Nephron (organoid): ENCODE data around the gene CREB3L1.
A peak's percentile ranks its signal among the peaks of the same experiment; 100 is the strongest.

Source experiments
- H3K27ac Mint-ChIP-seq, 3 experiments: 2 replicates each; pipeline ENCODE4 v1.8.0; 2020; ENCODE audit warnings: mixed read lengths in 3 of 3, mild to moderate bottlenecking in 2 of 3, moderate library complexity in 1 of 3
- H3K27me3 Mint-ChIP-seq: 2 replicates; pipeline ENCODE4 v1.8.0; 2021; ENCODE audit warnings: low read depth, mild to moderate bottlenecking, moderate library complexity, mixed read lengths
- H3K36me3 Mint-ChIP-seq: 2 replicates; pipeline ENCODE4 v1.8.0; 2020; ENCODE audit warnings: low read depth, mixed read lengths
- H3K4me1 Mint-ChIP-seq: 2 replicates; pipeline ENCODE4 v1.8.0; 2020; ENCODE audit warnings: mixed read lengths
- H3K4me3 Mint-ChIP-seq, 3 experiments: 2 replicates each; pipeline ENCODE4 v1.8.0; 2020; ENCODE audit warnings: mild to moderate bottlenecking in 3 of 3, mixed read lengths in 3 of 3, moderate library complexity in 2 of 3
- H3K9me3 Mint-ChIP-seq: 2 replicates; pipeline ENCODE4 v1.8.0; 2020; ENCODE audit warnings: mixed read lengths
- CTCF ChIP-seq, 3 experiments: fragments of 200-600 bp; sonication (generic); IDR thresholded peaks; one replicate each; pipeline ENCODE4 v1.5.0; 2021; ENCODE audit warnings: antibody characterized with exemption in 3 of 3; ENCODE audit not compliant: unreplicated experiment in 3 of 3

The CREB3L1 gene

GRCh38 chr11:46341454-46341853 lies 64.0 kb downstream of the CREB3L1 start:
- TF ChIP-seq CTCF (IDR thresholded peaks at IDR 0.05; ENCODE audit: unreplicated experiment in 3 of 3), result no peak
- H3K4me1 Mint-ChIP-seq, result peaks cover 66% of the 10 kb centered on the region

GRCh38 chr11:46342239-46342638 lies 64.8 kb downstream of the CREB3L1 start:
- peaks cover 15% of the 10 kb centered on the region for H3K27me3 Mint-ChIP-seq
- H3K36me3 Mint-ChIP-seq, result no peaks in the 10 kb centered on the region
- TF ChIP-seq CTCF (IDR thresholded peaks at IDR 0.05; ENCODE audit: unreplicated experiment in 3 of 3), result no peak
- H3K9me3 Mint-ChIP-seq, result no peaks in the 10 kb centered on the region
- peak overlapping the region in 1 of 3 experiments; percentile 34 for H3K4me3 Mint-ChIP-seq
- peaks cover 71% of the 10 kb centered on the region for H3K4me1 Mint-ChIP-seq
- peak overlapping the region; percentile 72 to 88 (median 87) for H3K27ac Mint-ChIP-seq

More at GRCh38 chr11:46341454-46341853, 64.0 kb downstream of the CREB3L1 start:
- no peaks in the 10 kb centered on the region for H3K9me3 Mint-ChIP-seq
- H3K36me3 Mint-ChIP-seq, result no peaks in the 10 kb centered on the region
- H3K4me3 Mint-ChIP-seq, result no peak overlapping the region
- peak overlapping the region; percentile 72 to 88 (median 87) for H3K27ac Mint-ChIP-seq
- peaks cover 16% of the 10 kb centered on the region for H3K27me3 Mint-ChIP-seq

- peaks cover 67% of the 10 kb centered on the region for H3K4me1 Mint-ChIP-seq
- no peaks in the 10 kb centered on the region for H3K36me3 Mint-ChIP-seq
- H3K27me3 Mint-ChIP-seq, result peaks cover 14% of the 10 kb centered on the region
- TF ChIP-seq CTCF (IDR thresholded peaks at IDR 0.05; ENCODE audit: unreplicated experiment in 3 of 3), result no peak
- peak overlapping the region in 2 of 3 experiments; percentile 79 to 87 for H3K27ac Mint-ChIP-seq
- H3K4me3 Mint-ChIP-seq, result peak overlapping the region in 1 of 3 experiments; percentile 15
- no peaks in the 10 kb centered on the region for H3K9me3 Mint-ChIP-seq
Measured at GRCh38 chr11:46343520-46343919, 66.1 kb downstream of the CREB3L1 start.

GRCh38 chr11:46345131-46345597 lies 67.7 kb downstream of the CREB3L1 start:
- H3K4me1 Mint-ChIP-seq, result peaks cover 65% of the 10 kb centered on the region
- H3K36me3 Mint-ChIP-seq, result no peaks in the 10 kb centered on the region
- H3K27ac Mint-ChIP-seq, result no peak overlapping the region
- H3K9me3 Mint-ChIP-seq, result no peaks in the 10 kb centered on the region
- TF ChIP-seq CTCF (IDR thresholded peaks at IDR 0.05; ENCODE audit: unreplicated experiment in 3 of 3), result no peak
- peak overlapping the region; percentile 62 to 87 (median 76) for H3K4me3 Mint-ChIP-seq
- H3K27me3 Mint-ChIP-seq, result peaks cover 16% of the 10 kb centered on the region

- no peak for TF ChIP-seq CTCF (IDR thresholded peaks at IDR 0.05; ENCODE audit: unreplicated experiment in 3 of 3)
- H3K4me3 Mint-ChIP-seq, result peak overlapping the region; percentile 76 to 87 (median 86)
- H3K36me3 Mint-ChIP-seq, result no peaks in the 10 kb centered on the region
- H3K9me3 Mint-ChIP-seq, result no peaks in the 10 kb centered on the region
- peaks cover 16% of the 10 kb centered on the region for H3K27me3 Mint-ChIP-seq
- H3K27ac Mint-ChIP-seq, result peak overlapping the region in 1 of 3 experiments; percentile 2
- peaks cover 63% of the 10 kb centered on the region for H3K4me1 Mint-ChIP-seq
Measured at GRCh38 chr11:46345881-46346484, 68.5 kb downstream of the CREB3L1 start.
